K562 (cell line): ENCODE measurements around the gene ZNF462. TPM values are rescaled to one million over a fixed set of nuclear protein-coding genes. Genes with fewer than 3 reads are reported as not detected.

Experiments
- ATAC-seq: fragments of 200-7000 bp; cut with Tn5 transposase; 3 replicates; pipeline ENCODE4 v1.9.1; 2020; ENCODE audit warnings: moderate library complexity
- BruUV-seq: library from RNA; stranded (reverse); fragments of 400-500 nt; replicated peaks from 2 replicates; lab custom pipeline; 2021; lab: Mats Ljungman, UMichigan
- CTCF ChIA-PET: fragments of 300-600 bp; formaldehyde crosslinking; extraction: SDS; loops from one replicate; lab custom pipeline; 2021; ENCODE audit warnings: low intra/inter-chr PET ratio; lab: Yijun Ruan, JAX
- POLR2A ChIA-PET: fragments of 300-600, 350-650 bp; sonication (Branson Sonifier 250); formaldehyde crosslinking; extraction: SDS; loops from one replicate; lab custom pipeline; 2021; ENCODE audit warnings: antibody characterized with exemption, inconsistent platforms; lab: Yijun Ruan, JAX
- DNase-seq, 4 experiments: peaks; one replicate each; pipeline versions ENCODE4 v3.0.0 to v3.0.0-alpha.2; 2011 to 2018; ENCODE audit warnings: low spot score in 3 of 4, mixed read lengths in 3 of 4; ENCODE audit errors: extremely low read depth in 1 of 4
- FAIRE-seq: peaks from 2 replicates; lab custom pipeline; 2011; peaks lifted over from hg19 to GRCh38; lab: Jason Lieb, UNC
- H2AFZ ChIP-seq: 2 replicates; pipeline ENCODE4 v1.6.0; 2011; ENCODE audit warnings: low read depth, low read length, control low read depth, inconsistent platforms
- H3K27ac ChIP-seq: fragments of 200-600 bp; 3 replicates; pipeline ENCODE4 v1.8.0; 2011; ENCODE audit warnings: low read depth, mild to moderate bottlenecking, control low read depth, inconsistent platforms, low read length, moderate library complexity, mixed read lengths; ENCODE audit errors: extremely low read depth
- H3K27me3 ChIP-seq, 2 experiments: fragments of 300-600 bp in 1 of 2; 2 replicates in 1 of 2; 3 replicates in 1 of 2; pipeline versions ENCODE4 v1.6.0 to v1.8.0; 2011; ENCODE audit warnings: inconsistent platforms in 2 of 2, low read length in 2 of 2, mild to moderate bottlenecking in 1 of 2, mixed read lengths in 1 of 2, moderate library complexity in 1 of 2; ENCODE audit not compliant: control insufficient read depth in 2 of 2, insufficient read depth in 2 of 2
- H3K36me3 ChIP-seq: fragments of 300-600 bp; 3 replicates; pipeline ENCODE4 v1.8.0; 2011; ENCODE audit warnings: mild to moderate bottlenecking, low read length, inconsistent platforms; ENCODE audit not compliant: control insufficient read depth, insufficient read depth
- H3K4me1 ChIP-seq, 2 experiments: fragments of 200-600 bp in 1 of 2; replicated peaks in 1 of 2; 2 replicates in 1 of 2; 3 replicates in 1 of 2; pipeline versions ENCODE4 v1.5.1 to v1.8.0; 2011; ENCODE audit warnings: inconsistent platforms in 2 of 2, low read length in 2 of 2, mild to moderate bottlenecking in 1 of 2, mixed read lengths in 1 of 2, moderate library complexity in 1 of 2; ENCODE audit not compliant: control insufficient read depth in 2 of 2, insufficient read depth in 2 of 2
- H3K4me2 ChIP-seq: 2 replicates; pipeline ENCODE4 v1.6.1; 2011; ENCODE audit warnings: low read length, control low read depth, inconsistent platforms, mixed read lengths; ENCODE audit not compliant: insufficient read depth
- H3K4me3 ChIP-seq: fragments of 200-600 bp; sonication (generic), shearing (Covaris generic); 2 replicates; pipeline ENCODE4 v1.5.1; 2016; ENCODE audit warnings: control low read depth, inconsistent platforms
- H3K79me2 ChIP-seq: fragments of 200-600 bp; 3 replicates; pipeline ENCODE4 v1.8.0; 2011; ENCODE audit warnings: low read length, inconsistent platforms; ENCODE audit not compliant: control insufficient read depth, insufficient read depth
- H3K9ac ChIP-seq, 2 experiments: 2 replicates each; pipeline versions ENCODE4 v1.6.0 to v1.6.1; 2011; ENCODE audit warnings: low read depth in 2 of 2, low read length in 2 of 2, control low read depth in 1 of 2, inconsistent platforms in 1 of 2, mild to moderate bottlenecking in 1 of 2, mixed read lengths in 1 of 2; ENCODE audit not compliant: insufficient read depth in 1 of 2
- H3K9me1 ChIP-seq: one replicate; pipeline ENCODE4 v1.6.0; 2011; ENCODE audit warnings: inconsistent platforms, mild to moderate bottlenecking, low read length, moderate library complexity; ENCODE audit not compliant: control insufficient read depth, insufficient read depth
- H3K9me3 ChIP-seq: replicated peaks from 2 replicates; pipeline ENCODE4 v1.5.1; 2011; ENCODE audit warnings: low read depth, low read length, inconsistent platforms; ENCODE audit not compliant: control insufficient read depth, insufficient read depth
- H4K20me1 ChIP-seq: replicated peaks from 2 replicates; pipeline ENCODE4 v1.6.1; 2011; ENCODE audit warnings: low read length, inconsistent platforms, mixed read lengths; ENCODE audit not compliant: control insufficient read depth, insufficient read depth
- DMBX1 ChIP-seq: fragments of 250-450 bp; sonication (Bioruptor Pico); IDR thresholded peaks from 2 replicates; pipeline ENCODE4 v1.8.0; 2022; ENCODE audit warnings: inconsistent platforms, mild to moderate bottlenecking, moderate library complexity, borderline replicate concordance
- ETV6 ChIP-seq, 3 experiments: fragments of 150-350 bp in 1 of 3; sonication (generic) in 1 of 3; formaldehyde crosslinking in 1 of 3; IDR thresholded peaks; 2 replicates each; pipeline versions ENCODE4 v1.6.1 to v1.8.0; 2014 to 2022; ENCODE audit warnings: borderline replicate concordance in 2 of 3, low read depth in 2 of 3, antibody characterized with exemption in 1 of 3, low read length in 1 of 3, mild to moderate bottlenecking in 1 of 3, missing genetic modification reagents in 1 of 3
- FOXA3 ChIP-seq, 2 experiments: fragments of 450-650 bp in 1 of 2; sonication (generic) in 1 of 2; formaldehyde crosslinking; IDR thresholded peaks in 1 of 2; conservative IDR thresholded peaks in 1 of 2; 2 replicates each; pipeline versions ENCODE4 v1.4.0 to v1.8.0; 2020 to 2022; ENCODE audit warnings: mild to moderate bottlenecking in 2 of 2, missing genetic modification reagents in 1 of 2
- MAFG ChIP-seq: fragments of 450-650 bp; conservative IDR thresholded peaks from 2 replicates; pipeline ENCODE4 v1.6.1; 2016; ENCODE audit warnings: missing genetic modification characterization, missing compliant biosample characterization
- NFE2 ChIP-seq: IDR thresholded peaks from 2 replicates; pipeline ENCODE4 v1.6.1; 2014; ENCODE audit warnings: antibody characterized with exemption, low read depth
- NR2C1 ChIP-seq, 2 experiments: fragments of 450-650 bp; IDR thresholded peaks; 2 replicates each; pipeline ENCODE4 v1.6.1; 2017; ENCODE audit warnings: mild to moderate bottlenecking in 2 of 2, antibody characterized with exemption in 1 of 2, inconsistent platforms in 1 of 2, missing compliant biosample characterization in 1 of 2, missing genetic modification characterization in 1 of 2
- PHF21A ChIP-seq: fragments of 450-650 bp; IDR thresholded peaks from 2 replicates; pipeline ENCODE4 v1.6.1; 2017; ENCODE audit warnings: low read depth, borderline replicate concordance
- ZBTB12 ChIP-seq: fragments of 250-450 bp; sonication (Bioruptor Pico); IDR thresholded peaks from 2 replicates; pipeline ENCODE4 v1.4.0; 2020
- ZBTB17 ChIP-seq: fragments of 450-650 bp; formaldehyde crosslinking; IDR thresholded peaks from 2 replicates; pipeline ENCODE4 v1.4.0; 2020; ENCODE audit warnings: mild to moderate bottlenecking
- ZNF174 ChIP-seq: fragments of 250-450 bp; sonication (Bioruptor Pico); IDR thresholded peaks from 2 replicates; pipeline ENCODE4 v1.4.0; 2020; ENCODE audit warnings: mild to moderate bottlenecking
- ZNF175 ChIP-seq: fragments of 200-800 bp; sonication (Bioruptor generic); IDR thresholded peaks from 2 replicates; pipeline ENCODE4 v1.6.1; 2016; ENCODE audit warnings: low read depth, mild to moderate bottlenecking, missing genetic modification characterization, missing compliant biosample characterization
- ZNF324 ChIP-seq: fragments of 250-450 bp; sonication (Bioruptor Pico); IDR thresholded peaks from 2 replicates; pipeline ENCODE4 v1.4.0; 2020; ENCODE audit warnings: mild to moderate bottlenecking
- ZNF592 ChIP-seq: fragments of 450-650 bp; IDR thresholded peaks from 2 replicates; pipeline ENCODE4 v1.6.1; 2017; ENCODE audit warnings: antibody characterized with exemption, mild to moderate bottlenecking
- WGBS: fragments of 100-300 bp; shearing (Covaris generic); methylation state at CpG from one replicate; pipeline ENCODE4 v1.1.6; 2016; ENCODE audit warnings: low coverage, mixed read lengths; ENCODE audit not compliant: insufficient coverage; ENCODE audit errors: missing lambda C conversion rate; 5-methylcytosine and 5-hydroxymethylcytosine counted together
- in situ Hi-C: fragments of 300-500 bp; cut with MboI; formaldehyde crosslinking; loops from 4 replicates; pipeline ENCODE4 v1.15.0; 2018; ENCODE audit warnings: inconsistent platforms, mixed read lengths
- intact Hi-C: fragments of 100-400 bp; cut with micrococcal nuclease; formaldehyde crosslinking; loops from 2 replicates; pipeline ENCODE4 v1.14.2; 2022
- polyA plus RNA-seq, 8 experiments: library from polyadenylated mRNA; depleted of rRNA in 4 of 8; stranded (reverse) in 5 of 8; unstranded in 3 of 8; fragments of >200 nt; fragmentation: Nextera tagmentation in 2 of 8; fragmentation: Illumina TruSeq in 1 of 8; extraction: Ambion mirVana in 2 of 8; extraction: Trizol in 1 of 8; gene quantifications; 2 replicates each; pipeline versions ENCODE4 v1.2.1 to v1.2.3, GENCODE V29; 2011 to 2014; ENCODE audit warnings: inconsistent platforms in 1 of 8, missing spikeins in 1 of 8
- total RNA-seq, 7 experiments: library from RNA; depleted of rRNA in 6 of 7; stranded (reverse); fragments of >200 nt in 6 of 7; fragmentation: Illumina TruSeq in 2 of 7; extraction: Trizol in 2 of 7; gene quantifications; 2 replicates each; pipeline versions ENCODE4 v1.2.1 to v1.2.3, GENCODE V29; 2011 to 2021; ENCODE audit warnings: low replicate concordance in 1 of 7
- TF ChIP-seq, protein P1 (sequence below): fragments of 450-650 bp; formaldehyde crosslinking; IDR thresholded peaks from 2 replicates; pipeline ENCODE4 v1.4.0; 2022; ENCODE audit warnings: missing genetic modification characterization

Gene ZNF462
- total and polyA plus RNA-seq, 9 of the 15 experiments (the other 6 are each of a cell fraction or from before 2014, with no cell fraction given): 0.20 TPM; not detected in 8

GRCh38 chr9:106953174-106953573, 90.2 kb downstream of the ZNF462 start (continued):
- no peak for TF ChIP-seq ZBTB12 (CRISPR knock-in tag)
- TF ChIP-seq, all 486 proteins: peak for 0

- Histone ChIP-seq H3K4me3 (no peak overlapping the region), H3K27me3 (no peaks in the 10 kb centered on the region), H3K9me3 (no peaks in the 10 kb centered on the region), H3K9me1 (no peaks in the 10 kb centered on the region), H4K20me1 (no peaks in the 10 kb centered on the region), H2AFZ (no peak overlapping the region), H3K79me2 (no peaks in the 10 kb centered on the region), H3K9ac (no peak overlapping the region), H3K4me2 (no peak overlapping the region), H3K27ac (no peak overlapping the region), H3K4me1 (no peaks in the 10 kb centered on the region), H3K36me3 (no peaks in the 10 kb centered on the region)
- ChIA-PET POLR2A (no interaction called here), CTCF (no interaction called here)
- FAIRE-seq (no peak), ATAC-seq (no peak), DNase-seq (no peak)
- intact Hi-C loops: no loop called here
- 0% methylated on average over 1 of the region's 1 CpG for WGBS
- in situ Hi-C loops: no loop called here
- no TSS peak for BruUV-seq
- TF ChIP-seq PHF21A: no peak
- TF ChIP-seq ZNF175 (CRISPR knock-in tag): no peak
- TF ChIP-seq DMBX1 (CRISPR knock-in tag): no peak
- no peak for TF ChIP-seq ZNF324 (CRISPR knock-in tag)
- TF ChIP-seq, protein P1, sequence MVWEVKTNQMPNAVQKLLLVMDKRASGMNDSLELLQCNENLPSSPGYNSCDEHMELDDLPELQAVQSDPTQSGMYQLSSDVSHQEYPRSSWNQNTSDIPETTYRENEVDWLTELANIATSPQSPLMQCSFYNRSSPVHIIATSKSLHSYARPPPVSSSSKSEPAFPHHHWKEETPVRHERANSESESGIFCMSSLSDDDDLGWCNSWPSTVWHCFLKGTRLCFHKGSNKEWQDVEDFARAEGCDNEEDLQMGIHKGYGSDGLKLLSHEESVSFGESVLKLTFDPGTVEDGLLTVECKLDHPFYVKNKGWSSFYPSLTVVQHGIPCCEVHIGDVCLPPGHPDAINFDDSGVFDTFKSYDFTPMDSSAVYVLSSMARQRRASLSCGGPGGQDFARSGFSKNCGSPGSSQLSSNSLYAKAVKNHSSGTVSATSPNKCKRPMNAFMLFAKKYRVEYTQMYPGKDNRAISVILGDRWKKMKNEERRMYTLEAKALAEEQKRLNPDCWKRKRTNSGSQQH (CRISPR knock-in tag): no peak
- no peak for TF ChIP-seq MAFG (tag)
- TF ChIP-seq ZNF592: no peak
- no peak for TF ChIP-seq ETV6 (IDR thresholded peaks at IDR 0.05; ENCODE audit: borderline replicate concordance in 1 of 2, low read depth in 2 of 2, low read length in 1 of 2)
- no peak for TF ChIP-seq ETV6 (CRISPR knock-in tag; IDR thresholded peaks at IDR 0.05; ENCODE audit: borderline replicate concordance)
- no peak for TF ChIP-seq ZNF174 (CRISPR knock-in tag)
- TF ChIP-seq ZBTB17 (CRISPR knock-in tag): no peak
- TF ChIP-seq FOXA3 (CRISPR knock-in tag; conservative IDR thresholded peaks at IDR 0.05 in 1 of 2, IDR thresholded peaks at IDR 0.05 in 1 of 2): no peak
- no peak for TF ChIP-seq NR2C1 (IDR thresholded peaks at IDR 0.05)
- TF ChIP-seq NR2C1 (tag; IDR thresholded peaks at IDR 0.05): no peak
- TF ChIP-seq NFE2: no peak
Observed at GRCh38 chr9:106954558-106954957, 91.6 kb downstream of the ZNF462 start.
